ENCODE data around the gene EPG5. TPM values are rescaled to one million over a fixed set of nuclear protein-coding genes. Genes with fewer than 3 reads are reported as not detected.

The EPG5 gene
- total RNA-seq, 1 experiment from 2014 or later = 22.7 TPM

GRCh38 chr18:45901654-45902210 is 65.4 kb downstream of the EPG5 start (continued):
- TF ChIP-seq ZNF425 (CRISPR knock-in tag; conservative IDR thresholded peaks at IDR 0.05) (no peak), JAZF1 (CRISPR knock-in tag; IDR thresholded peaks at IDR 0.05) (no peak), NR3C1 (CRISPR knock-in tag; conservative IDR thresholded peaks at IDR 0.05; ENCODE audit: low read depth) (no peak), EMX1 (CRISPR knock-in tag; IDR thresholded peaks at IDR 0.05) (no peak), TEAD4 (CRISPR knock-in tag; IDR thresholded peaks at IDR 0.05) (no peak)

- Mint-ChIP-seq H3K27me3 (ENCODE audit: low read depth) (no peaks in the 10 kb centered on the region), H3K27ac (no peak overlapping the region), H3K36me3 (peaks cover 23% of the 10 kb centered on the region), H3K4me3 (no peak overlapping the region), H3K4me1 (no peaks in the 10 kb centered on the region), H3K9me3 (no peaks in the 10 kb centered on the region)
- ChIA-PET CTCF (interaction anchor here (0.9 to 1.2 kb wide), 2 partner anchors 20 to 239 kb away, joined by 3 to 4 read pairs; no protein-coding TSS in a partner anchor), POLR2A (no interaction called here)
- ATAC-seq = no peak
- TF ChIP-seq ARID4B (CRISPR knock-in tag; IDR thresholded peaks at IDR 0.05; ENCODE audit: borderline replicate concordance) (no peak), ZNF263 (CRISPR knock-in tag; IDR thresholded peaks at IDR 0.05; ENCODE audit: low read depth) (no peak), MLX (CRISPR knock-in tag; IDR thresholded peaks at IDR 0.05) (no peak), MXD4 (CRISPR knock-in tag; IDR thresholded peaks at IDR 0.05; ENCODE audit: borderline replicate concordance) (no peak), ZNF281 (CRISPR knock-in tag; IDR thresholded peaks at IDR 0.05) (no peak), ZNF317 (CRISPR knock-in tag; IDR thresholded peaks at IDR 0.05; ENCODE audit: borderline replicate concordance, low read depth) (no peak)
- DNase-seq (ENCODE audit: low spot score) = no peak
Observed at GRCh38 chr18:45900623-45901022, 66.5 kb downstream of the EPG5 start.

GRCh38 chr18:45896991-45897390 is 70.1 kb downstream of the EPG5 start:
- H3K4me1 Mint-ChIP-seq = no peaks in the 10 kb centered on the region
- H3K36me3 Mint-ChIP-seq = peaks cover 23% of the 10 kb centered on the region
- no peaks in the 10 kb centered on the region for H3K9me3 Mint-ChIP-seq
- CTCF ChIA-PET = interaction anchor here (0.7 kb wide), 1 partner anchor 17 kb away, joined by 3 read pairs; no protein-coding TSS in a partner anchor
- DNase-seq (ENCODE audit: low spot score) = no peak
- POLR2A ChIA-PET = no interaction called here
- H3K4me3 Mint-ChIP-seq = no peak overlapping the region
- no peaks in the 10 kb centered on the region for H3K27me3 Mint-ChIP-seq (ENCODE audit: low read depth)
- no peak for ATAC-seq
- H3K27ac Mint-ChIP-seq = no peak overlapping the region
- TF ChIP-seq ZNF532 (CRISPR knock-in tag; IDR thresholded peaks at IDR 0.05; ENCODE audit: borderline replicate concordance) (no peak), ZNF416 (CRISPR knock-in tag; IDR thresholded peaks at IDR 0.05) (no peak), USF1 (CRISPR knock-in tag; IDR thresholded peaks at IDR 0.05) (no peak), TEAD4 (CRISPR knock-in tag; IDR thresholded peaks at IDR 0.05) (no peak), CREM (CRISPR knock-in tag; IDR thresholded peaks at IDR 0.05) (no peak), ESRRA (CRISPR knock-in tag; IDR thresholded peaks at IDR 0.05; ENCODE audit: borderline replicate concordance) (no peak)

All from WTC11 (cell line).